Vagina (tissue), 2 donors: ENCODE measurements around the gene RFX2. TPM values are rescaled to one million over a fixed set of nuclear protein-coding genes. Genes with fewer than 3 reads are reported as not detected.
A peak's percentile ranks its signal among the peaks of the same experiment; 100 is the strongest.

Experiments
- DNase-seq, 2 donors: peaks; one replicate each; pipeline ENCODE4 v3.0.0-alpha.2; 2017; ENCODE audit errors: extremely low spot score in 2 of 2
- H3K27ac ChIP-seq: fragments of 200-600 bp; sonication (generic); one replicate; pipeline ENCODE4 v1.5.1; 2019
- H3K27me3 ChIP-seq: fragments of 200-600 bp; sonication (generic); one replicate; pipeline ENCODE4 v1.5.1; 2019
- H3K36me3 ChIP-seq, 2 donors: fragments of 200-600 bp; sonication (generic); one replicate each; pipeline ENCODE4 v1.5.1; 2017 to 2019
- H3K4me1 ChIP-seq: fragments of 200-600 bp; sonication (generic); one replicate; pipeline ENCODE4 v1.5.1; 2019
- H3K4me3 ChIP-seq, 2 donors: fragments of 200-600 bp; sonication (generic); 1 replicate in 1 of 2; 2 replicates in 1 of 2; pipeline ENCODE4 v1.5.1; 2016 to 2019
- H3K9me3 ChIP-seq: fragments of 200-600 bp; sonication (generic); one replicate; pipeline ENCODE4 v1.5.1; 2019
- CTCF ChIP-seq, 3 experiments: fragments of 450-650 bp in 2 of 3; fragments of 200-600 bp in 1 of 3; sonication (generic) in 1 of 3; IDR thresholded peaks; one replicate each; pipeline ENCODE4 v1.5.1; 2017 to 2019; ENCODE audit warnings: antibody characterized with exemption in 3 of 3, mild to moderate bottlenecking in 2 of 3, moderate library complexity in 2 of 3
- POLR2A ChIP-seq, 2 donors: fragments of 450-650 bp; IDR thresholded peaks; one replicate each; pipeline ENCODE4 v1.6.1; 2017; ENCODE audit warnings: antibody characterized with exemption in 2 of 2, mild to moderate bottlenecking in 2 of 2, moderate library complexity in 2 of 2
- POLR2AphosphoS5 ChIP-seq, 2 donors: sonication (generic); formaldehyde crosslinking; IDR thresholded peaks; one replicate each; pipeline ENCODE4 v1.9.0; 2017; ENCODE audit warnings: antibody characterized with exemption in 2 of 2, mild to moderate bottlenecking in 2 of 2, low read depth in 1 of 2; ENCODE audit not compliant: insufficient read depth in 1 of 2
- intact Hi-C: fragments of 100-400 bp; cut with DNase I; formaldehyde crosslinking; loops from one replicate; pipeline ENCODE4 v1.15.1; 2023
- total RNA-seq: library from RNA; depleted of rRNA; stranded (reverse); fragments of >200 nt; gene quantifications from one replicate; pipeline ENCODE4 v1.2.3, GENCODE V29; 2016

RFX2 gene
- total RNA-seq, 1 donor from 2014 or later, result 12.0 TPM

- H3K27ac ChIP-seq, result no peak overlapping the region
- peaks cover 6% of the 10 kb centered on the region for H3K4me1 ChIP-seq
- H3K27me3 ChIP-seq, result no peaks in the 10 kb centered on the region
- no peak overlapping the region for H3K4me3 ChIP-seq
- no peaks in the 10 kb centered on the region for H3K9me3 ChIP-seq
- DNase-seq, result no peak
- intact Hi-C loops, result loop anchor here (10.0 kb wide), 1 partner anchor 55 kb away; no protein-coding TSS in a partner anchor
- no peaks in the 10 kb centered on the region for H3K36me3 ChIP-seq
- TF ChIP-seq POLR2A (IDR thresholded peaks at IDR 0.05), result no peak
- no peak for TF ChIP-seq CTCF (IDR thresholded peaks at IDR 0.05)
- no peak for TF ChIP-seq POLR2AphosphoS5 (IDR thresholded peaks at IDR 0.05; ENCODE audit: insufficient read depth in 1 of 2, low read depth in 1 of 2)
Observed at GRCh38 chr19:6039566-6040225, 70.6 kb downstream of the RFX2 start.

- H3K4me1 ChIP-seq, result peaks cover 6% of the 10 kb centered on the region
- DNase-seq, result peak in 1 of 2 donors; percentile 18
- H3K36me3 ChIP-seq, result no peaks in the 10 kb centered on the region
- H3K27ac ChIP-seq, result no peak overlapping the region
- intact Hi-C loops, result loop anchor here (10.0 kb wide), 1 partner anchor 54 kb away; no protein-coding TSS in a partner anchor
- TF ChIP-seq POLR2A (IDR thresholded peaks at IDR 0.05) (no peak), POLR2AphosphoS5 (IDR thresholded peaks at IDR 0.05; ENCODE audit: insufficient read depth in 1 of 2, low read depth in 1 of 2) (no peak), CTCF (IDR thresholded peaks at IDR 0.05) (no peak)
- H3K27me3 ChIP-seq, result no peaks in the 10 kb centered on the region
- no peaks in the 10 kb centered on the region for H3K9me3 ChIP-seq
- H3K4me3 ChIP-seq, result no peak overlapping the region
Observed at GRCh38 chr19:6038634-6039405, 71.5 kb downstream of the RFX2 start.

- peaks cover 6% of the 10 kb centered on the region for H3K4me1 ChIP-seq
- DNase-seq, result peak in 1 of 2 donors; percentile 42
- intact Hi-C loops, result loop anchor here (10.0 kb wide), 1 partner anchor 50 kb away; no protein-coding TSS in a partner anchor
- TF ChIP-seq POLR2AphosphoS5 (IDR thresholded peaks at IDR 0.05; ENCODE audit: insufficient read depth in 1 of 2, low read depth in 1 of 2), result no peak
- no peak for TF ChIP-seq CTCF (IDR thresholded peaks at IDR 0.05)
- TF ChIP-seq POLR2A (IDR thresholded peaks at IDR 0.05), result no peak
- no peaks in the 10 kb centered on the region for H3K36me3 ChIP-seq
- H3K9me3 ChIP-seq, result no peaks in the 10 kb centered on the region
- no peaks in the 10 kb centered on the region for H3K27me3 ChIP-seq
- H3K27ac ChIP-seq, result peak overlapping the region; percentile 34
- peak overlapping the region in 1 of 2 donors; percentile 9 for H3K4me3 ChIP-seq
Observed at GRCh38 chr19:6035026-6035425, 75.3 kb downstream of the RFX2 start.

- TF ChIP-seq CTCF (IDR thresholded peaks at IDR 0.05) (no peak), POLR2A (IDR thresholded peaks at IDR 0.05) (no peak), POLR2AphosphoS5 (IDR thresholded peaks at IDR 0.05; ENCODE audit: insufficient read depth in 1 of 2, low read depth in 1 of 2) (no peak)
- intact Hi-C loops, result loop anchor here (10.0 kb wide), 1 partner anchor 50 kb away; no protein-coding TSS in a partner anchor
- H3K27me3 ChIP-seq, result no peaks in the 10 kb centered on the region
- H3K27ac ChIP-seq, result no peak overlapping the region
- no peak overlapping the region for H3K4me3 ChIP-seq
- peak; percentile 56 to 61 for DNase-seq
- H3K9me3 ChIP-seq, result no peaks in the 10 kb centered on the region
- H3K36me3 ChIP-seq, result no peaks in the 10 kb centered on the region
- H3K4me1 ChIP-seq, result peaks cover 6% of the 10 kb centered on the region
Observed at GRCh38 chr19:6034512-6034911, 75.8 kb downstream of the RFX2 start.
